Measurements from ENCODE around the gene WDR77.
A peak's percentile ranks its signal among the peaks of the same experiment; 100 is the strongest.

The WDR77 gene

DNA sequence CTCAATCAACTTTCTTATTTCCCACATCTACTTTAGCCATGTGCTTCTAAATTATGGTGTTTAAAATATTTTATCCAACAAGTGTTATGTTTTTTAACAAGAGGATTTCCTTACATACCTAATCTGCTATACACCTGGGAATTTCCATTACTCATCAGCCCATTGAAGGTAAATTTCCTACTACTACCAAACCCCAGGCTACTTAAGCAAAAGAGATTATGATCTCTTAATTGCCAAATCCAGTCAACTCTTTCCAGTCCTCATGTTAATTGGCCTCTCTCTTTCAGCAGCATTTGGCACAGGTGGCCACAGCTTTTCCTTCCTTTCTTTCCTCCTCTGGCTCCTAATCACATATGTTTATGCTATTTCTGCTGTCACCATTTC lies 19.7 kb upstream of the WDR77 start:
- no peak for DNase-seq

DNA sequence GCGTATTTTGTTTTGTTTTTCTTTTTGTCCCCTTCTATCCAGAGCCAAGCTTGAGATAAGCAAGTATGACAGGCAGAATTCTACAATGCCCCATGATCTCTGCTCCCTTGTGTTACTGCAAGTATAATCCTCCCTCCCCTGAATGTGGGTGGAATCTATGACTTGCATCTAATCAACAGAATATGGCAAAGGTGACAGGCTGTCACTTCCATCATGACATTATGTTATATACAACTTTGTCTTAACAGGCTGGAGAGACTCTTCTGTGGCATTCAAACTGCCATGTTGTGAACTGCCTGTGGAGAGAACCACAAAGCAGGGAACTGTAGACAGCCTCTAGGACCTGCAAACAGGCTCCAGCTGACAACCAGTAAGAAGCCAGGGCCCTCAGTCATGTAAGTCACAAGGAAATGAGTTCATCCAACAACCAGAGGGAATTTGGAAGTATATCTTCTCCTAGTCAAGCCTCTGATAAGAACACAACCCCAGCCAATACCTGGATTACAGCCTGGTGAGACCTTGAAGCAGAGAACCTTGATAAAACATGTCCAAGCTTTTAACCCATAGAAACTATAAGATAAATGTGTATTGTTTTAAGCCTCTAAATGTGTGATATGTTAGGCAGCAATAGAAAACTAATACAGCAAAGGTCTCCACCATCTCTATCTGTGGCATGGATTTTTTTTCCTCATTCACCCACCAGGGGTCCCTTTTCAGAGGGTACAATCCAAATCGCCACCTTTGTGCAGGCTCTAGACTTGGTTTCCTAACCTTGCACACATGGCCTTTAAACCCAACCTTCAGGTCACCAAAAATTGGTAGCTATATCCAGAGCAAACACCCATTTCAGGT lies 19.0 kb upstream of the WDR77 start:
- DNase-seq, result no peak

- no peak for DNase-seq
Measured at GRCh38 chr1:111466480-111466879, 17.4 kb upstream of the WDR77 start.

DNA sequence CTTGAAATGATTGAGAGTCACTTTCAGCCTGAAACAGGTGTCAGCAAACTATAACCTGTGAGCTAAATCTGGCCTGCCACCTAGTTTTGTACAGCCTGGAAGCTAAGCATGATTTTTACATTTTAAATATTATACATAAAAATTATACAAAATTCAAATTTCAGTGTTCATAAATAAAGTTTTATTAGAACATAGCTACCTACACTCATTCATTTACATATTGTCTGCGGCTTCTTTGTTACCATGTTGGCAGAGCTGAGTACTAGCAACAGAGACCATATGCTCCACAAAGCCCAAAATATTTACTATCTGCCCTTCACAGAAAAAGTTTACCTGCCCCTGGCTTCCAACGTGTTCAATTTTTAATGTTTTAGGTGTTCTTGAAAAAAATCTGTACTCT lies 16.7 kb upstream of the WDR77 start:
- DNase-seq, result no peak

DNA sequence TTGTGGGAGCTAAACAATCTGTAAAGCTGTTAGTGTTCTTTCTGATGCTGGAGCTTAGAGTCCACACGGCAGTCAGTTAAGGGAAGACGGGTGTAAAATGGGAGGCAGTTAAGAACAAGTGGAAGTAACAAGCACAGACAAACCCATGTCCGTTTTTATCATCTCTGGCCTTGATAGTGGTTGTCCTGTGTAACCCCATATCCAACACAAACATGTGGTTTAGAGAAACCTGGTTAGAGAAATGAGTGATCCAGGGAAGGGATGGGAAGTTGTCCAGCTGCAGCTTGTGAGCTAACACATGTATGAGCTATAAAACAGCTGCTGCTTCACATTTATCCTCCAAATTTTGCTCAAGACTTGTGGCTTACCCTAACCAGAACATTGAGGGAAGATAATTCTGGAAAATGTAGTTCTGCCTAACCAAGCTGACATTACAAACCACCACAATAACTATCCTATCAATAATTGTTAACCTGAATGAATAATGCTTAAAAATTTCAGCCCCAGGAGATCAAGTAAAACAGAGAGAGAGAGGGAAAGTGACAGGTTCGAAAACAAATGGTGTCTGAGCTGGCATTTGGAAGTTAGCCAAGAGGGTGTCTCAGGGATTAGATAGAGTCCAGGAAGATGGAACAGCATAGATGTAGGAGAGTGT lies 14.1 kb upstream of the WDR77 start:
- DNase-seq, result no peak

- DNase-seq, result no peak
Measured at GRCh38 chr1:111462370-111463028, 13.4 kb upstream of the WDR77 start.

DNA sequence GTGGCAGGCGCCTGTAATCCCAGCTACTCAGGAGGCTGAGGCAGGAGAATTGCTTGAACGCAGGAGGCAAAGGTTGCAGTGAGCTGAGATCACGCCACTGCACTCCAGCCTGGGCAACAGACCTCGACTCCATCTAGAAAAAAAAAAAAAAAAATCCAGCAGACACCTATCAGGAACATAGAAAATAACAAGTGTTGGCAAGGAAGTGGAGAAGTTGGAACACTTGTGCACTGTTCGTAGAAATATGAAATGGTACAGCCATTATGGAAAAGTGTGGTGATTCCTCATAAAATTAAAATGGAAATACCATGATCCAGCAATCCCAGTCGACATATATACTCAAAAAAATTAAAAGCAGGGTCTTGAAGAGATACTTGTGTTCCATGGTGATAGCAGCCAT lies 12.7 kb upstream of the WDR77 start:
- no peak for DNase-seq

DNA sequence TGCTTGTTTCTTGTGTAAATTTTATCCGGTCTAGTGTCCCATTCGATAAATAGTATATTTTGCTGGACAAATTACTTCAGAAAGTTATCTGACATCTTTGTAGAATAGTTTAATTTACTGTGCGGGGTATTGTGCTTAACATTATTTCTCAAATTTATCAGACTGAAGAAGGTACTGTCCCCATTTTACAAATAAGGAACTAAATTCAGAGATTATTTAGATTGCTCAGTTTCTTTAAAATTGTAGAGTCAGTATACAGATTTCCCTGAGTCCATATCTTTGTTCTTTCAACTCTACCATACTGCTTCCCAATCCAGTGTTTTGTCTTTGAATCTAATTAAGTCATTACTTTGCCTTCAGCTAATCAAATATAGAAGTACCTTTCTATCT lies 6.6 kb upstream of the WDR77 start:
- no peak for DNase-seq

DNA sequence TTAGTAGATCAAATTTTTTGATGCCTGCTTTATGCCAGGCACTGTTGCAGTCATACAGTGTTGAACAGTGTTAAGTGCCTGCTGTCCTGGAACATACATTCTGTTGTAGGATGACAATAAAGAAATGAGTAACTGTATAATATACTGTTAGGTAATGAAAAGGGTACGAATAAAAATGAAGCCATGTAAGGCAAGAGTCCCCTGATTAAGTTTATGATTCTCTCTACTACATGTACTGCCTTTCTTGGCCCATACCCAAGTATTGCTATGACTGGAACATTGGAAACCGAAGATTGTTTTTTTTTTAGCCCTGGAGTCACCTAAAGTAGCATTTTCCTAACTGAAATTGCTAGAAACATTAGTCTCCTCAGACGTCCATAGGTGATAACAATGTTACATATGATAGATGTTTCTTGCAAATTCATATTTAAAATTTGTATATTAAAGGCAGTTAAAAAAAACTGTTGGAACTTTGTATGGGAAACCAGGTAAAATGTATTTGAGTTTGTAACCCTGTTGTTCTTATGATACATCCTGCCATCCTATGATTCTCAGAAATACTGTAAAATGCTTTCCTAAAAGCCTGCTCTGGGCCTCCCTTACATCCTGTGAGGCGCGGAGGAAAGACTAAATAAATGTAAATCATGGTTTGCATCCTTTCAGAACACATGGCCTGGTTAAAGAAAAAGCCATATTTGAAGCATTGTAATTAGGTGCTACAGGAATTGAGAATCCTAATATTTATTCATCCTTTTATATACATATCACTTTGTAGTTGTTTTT lies 6.0 kb upstream of the WDR77 start:
- no peak for DNase-seq

DNA sequence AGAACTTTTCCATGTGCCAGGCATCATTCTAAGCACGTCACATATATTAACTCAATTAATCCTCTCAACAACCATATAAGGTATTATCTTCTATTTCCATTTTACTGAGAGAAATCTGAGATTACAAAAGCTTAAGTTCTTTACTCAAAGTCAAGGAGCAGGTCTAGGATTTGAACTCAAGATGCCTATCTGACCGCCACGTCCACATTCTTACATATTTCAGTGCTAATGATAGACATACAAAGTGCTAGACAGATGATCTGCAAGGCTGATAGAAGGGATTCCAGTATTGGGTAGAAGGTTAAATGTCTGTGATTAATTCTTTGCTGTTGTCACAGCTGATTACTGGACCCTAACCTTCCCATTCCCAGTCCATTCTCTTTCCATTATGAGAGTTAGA lies 4.7 kb upstream of the WDR77 start:
- no peak for DNase-seq

DNA sequence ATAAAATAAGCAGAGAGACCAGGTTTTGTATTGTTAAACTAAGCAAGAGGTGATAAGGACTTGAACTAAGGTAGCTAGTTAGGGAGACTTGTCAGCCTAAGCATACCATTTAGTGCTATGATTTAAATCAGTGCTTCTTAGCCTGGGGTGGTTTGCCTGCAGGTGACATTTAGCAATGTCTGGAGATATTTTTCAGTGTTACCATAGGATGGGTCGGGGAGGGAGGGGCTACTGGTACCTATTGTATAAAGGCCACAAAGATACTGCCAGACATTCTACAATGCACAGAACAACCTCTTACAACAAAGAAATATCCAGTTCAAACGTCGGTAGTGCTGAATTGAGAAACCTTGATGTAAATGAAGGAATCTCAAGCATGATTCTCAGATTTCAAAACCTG lies 3.5 kb upstream of the WDR77 start:
- no peak for DNase-seq

- no peak for DNase-seq
Measured at GRCh38 chr1:111450185-111450584, 1.1 kb upstream of the WDR77 start.

DNA sequence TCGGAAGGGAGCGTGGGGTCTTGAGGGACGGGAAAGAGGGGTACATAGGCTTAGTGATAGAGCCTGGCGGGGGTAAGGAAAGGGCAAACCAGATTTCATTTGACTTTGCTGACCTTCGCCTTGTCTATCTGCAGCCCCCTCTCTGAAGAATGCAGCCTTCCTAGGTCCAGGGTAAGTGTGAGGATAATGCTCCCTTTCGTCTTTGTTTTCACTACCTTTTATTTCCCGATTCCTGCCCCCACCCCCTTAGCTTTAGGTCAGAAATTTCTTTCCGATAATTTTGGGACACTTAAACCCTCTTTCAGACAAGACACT lies 604 bp upstream of the WDR77 start:
- no peak for DNase-seq

- DNase-seq, result no peak
Measured at GRCh38 chr1:111448482-111448917, 556 bp downstream of the WDR77 start.

DNA sequence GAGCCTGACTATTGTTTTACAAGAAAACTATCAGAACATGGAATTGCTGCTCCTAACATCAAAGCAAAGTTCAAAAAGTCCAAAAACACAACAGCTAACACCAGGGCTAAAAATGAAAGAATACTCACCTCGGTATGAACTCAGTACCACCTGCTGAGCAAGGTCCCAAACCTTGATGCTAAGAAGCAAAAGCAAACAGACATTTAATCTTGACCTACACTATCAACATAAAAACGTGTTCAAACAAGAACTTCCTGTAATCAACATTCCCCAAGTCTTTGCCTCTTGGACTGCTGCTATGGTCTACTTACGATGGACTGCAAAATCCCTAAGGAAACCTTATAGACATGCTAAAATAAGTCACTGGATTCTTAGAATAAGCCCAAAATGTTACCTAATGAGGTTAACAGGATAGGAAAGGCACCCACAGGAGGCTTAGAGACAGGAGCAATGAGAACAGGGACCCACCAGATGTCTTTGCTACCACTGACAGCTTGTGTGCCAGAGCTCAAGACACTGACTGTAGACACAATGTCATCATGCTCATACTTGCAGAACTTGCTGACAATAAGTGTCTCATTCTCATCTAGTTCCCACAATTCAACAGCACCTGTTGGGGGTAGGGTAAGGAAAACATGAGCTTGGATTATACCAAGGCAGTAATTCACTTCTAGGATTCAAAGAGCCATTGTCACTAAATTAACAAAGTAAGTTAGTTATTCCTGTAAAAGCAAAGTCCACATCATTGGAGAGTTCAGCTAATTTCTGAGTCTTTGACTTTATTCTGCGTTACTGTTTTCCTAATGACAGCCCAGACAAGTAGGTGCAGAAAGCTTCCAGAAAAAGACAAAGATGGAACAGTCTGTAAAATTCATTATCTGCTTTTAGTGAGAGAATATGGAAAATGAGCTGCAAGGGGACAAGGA lies 1.8 kb downstream of the WDR77 start:
- DNase-seq, result no peak

GRCh38 chr1:111446546-111446945 lies 2.5 kb downstream of the WDR77 start:
- DNase-seq, result no peak

DNA sequence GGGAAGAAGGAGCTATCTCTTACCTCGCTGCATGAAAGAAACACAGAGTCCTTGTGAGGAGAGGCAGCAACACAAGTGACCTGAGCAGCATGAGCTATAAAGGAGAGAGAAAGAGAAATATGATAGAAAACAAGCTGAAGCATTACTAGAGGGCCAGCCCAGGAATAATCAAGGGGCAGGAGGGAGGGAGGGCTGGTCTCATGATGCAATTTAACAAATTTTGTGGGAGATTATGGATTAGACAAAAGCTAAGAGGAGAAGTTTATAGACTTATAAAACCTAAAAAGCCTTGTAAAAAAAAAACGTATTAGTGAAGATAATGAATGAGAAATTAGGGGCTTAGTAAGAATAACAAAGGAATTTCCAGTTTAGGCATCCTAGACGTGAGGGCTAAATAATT lies 5.0 kb downstream of the WDR77 start:
- no peak for DNase-seq

- DNase-seq, result no peak
Measured at GRCh38 chr1:111442457-111442856, 6.6 kb downstream of the WDR77 start.

DNA sequence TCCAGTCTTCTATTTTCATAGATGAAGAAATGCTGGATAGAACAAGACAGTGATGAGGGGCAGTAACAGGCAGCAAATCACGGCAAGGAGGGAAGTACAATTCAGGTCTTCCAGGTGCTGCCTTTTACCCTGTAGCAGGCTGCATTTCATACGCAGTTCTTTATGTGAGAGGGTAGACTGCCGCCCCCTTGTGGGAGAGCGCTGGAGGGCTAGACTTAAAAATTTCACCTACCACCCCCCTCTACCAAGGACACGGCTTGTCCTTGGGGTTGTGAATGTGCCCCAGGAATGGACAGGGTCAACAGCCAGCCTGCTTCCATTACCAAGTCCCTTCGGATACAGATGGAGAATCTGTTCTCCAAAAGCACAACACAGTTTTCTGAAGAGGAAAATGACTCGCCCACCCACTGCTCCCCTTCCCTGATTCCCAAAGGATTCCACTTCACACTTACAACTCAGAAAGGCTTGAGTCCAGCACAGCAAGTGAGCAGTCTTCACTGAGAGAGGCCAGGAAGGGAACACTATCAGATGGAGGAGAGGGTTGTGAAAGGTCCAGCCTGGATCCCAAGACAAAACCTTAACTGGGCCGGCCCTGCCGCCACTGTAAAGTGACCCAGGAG lies 7.4 kb downstream of the WDR77 start:
- peak; percentile 61 for DNase-seq

DNA sequence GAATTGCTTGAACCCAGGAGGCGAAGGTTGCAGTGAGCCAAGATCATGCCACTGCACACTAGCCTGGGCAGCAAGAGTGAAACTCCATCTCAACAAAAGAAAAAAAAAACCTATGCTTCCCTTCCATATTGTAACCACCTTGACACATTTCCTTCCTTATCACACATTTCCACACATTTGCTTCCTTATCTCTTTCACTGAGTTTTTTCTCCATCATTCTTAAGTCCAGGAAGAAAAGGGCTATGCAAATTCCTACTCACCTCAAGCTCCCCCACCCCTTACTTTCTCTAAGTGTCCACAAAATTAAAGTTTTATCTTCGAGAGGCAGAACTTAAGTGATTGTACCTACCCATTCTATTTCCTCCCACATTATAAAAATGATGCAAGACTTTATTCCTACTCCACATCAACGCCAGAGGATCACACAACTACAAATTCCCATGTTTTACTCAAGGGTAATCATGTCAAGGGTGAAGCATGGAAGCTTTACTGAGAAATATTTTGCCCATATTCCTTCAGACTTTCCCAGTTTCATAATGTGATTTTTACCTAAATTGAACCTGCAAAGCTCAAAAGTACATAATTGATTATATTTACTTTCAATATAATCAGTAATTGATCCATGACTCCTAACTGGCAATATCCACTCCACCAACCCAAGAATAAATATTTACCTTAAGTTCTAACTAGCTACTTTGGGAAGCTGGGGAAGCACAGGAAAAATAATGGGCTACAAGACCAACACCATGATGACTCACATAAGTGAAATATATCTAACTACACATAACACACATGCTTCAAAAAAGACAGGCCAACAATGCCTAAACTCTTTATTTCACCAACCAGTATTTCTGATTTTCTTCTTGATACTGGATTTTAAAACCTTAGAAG lies 9.3 kb downstream of the WDR77 start:
- DNase-seq, result no peak

GRCh38 chr1:111436726-111437125 lies 12.3 kb downstream of the WDR77 start:
- DNase-seq, result no peak

Data from CD4-positive, alpha-beta T cell treated with Interleukin-4 for 4 hours (primary cell).